Glomerular endothelial cell (primary cell): ENCODE measurements around the gene NKPD1. TPM values are rescaled to one million over a fixed set of nuclear protein-coding genes. Genes with fewer than 3 reads are reported as not detected.
"Not testable (repeated sequence)": the region's sequence is repeated elsewhere in the genome, so short reads cannot be mapped to it uniquely, and the experiment has no call there.

Experiments
- DNase-seq: peaks from one replicate; pipeline ENCODE4 v3.0.0-alpha.2; 2011; ENCODE audit warnings: low read depth, low spot score; ENCODE audit errors: extremely low read depth
- total RNA-seq: library from RNA; depleted of rRNA; stranded (reverse); fragments of >200 nt; gene quantifications from 2 replicates; pipeline ENCODE4 v1.2.3, GENCODE V29; 2015

NKPD1 gene
- total RNA-seq, 1 donor from 2014 or later, result 0.29 TPM

DNA sequence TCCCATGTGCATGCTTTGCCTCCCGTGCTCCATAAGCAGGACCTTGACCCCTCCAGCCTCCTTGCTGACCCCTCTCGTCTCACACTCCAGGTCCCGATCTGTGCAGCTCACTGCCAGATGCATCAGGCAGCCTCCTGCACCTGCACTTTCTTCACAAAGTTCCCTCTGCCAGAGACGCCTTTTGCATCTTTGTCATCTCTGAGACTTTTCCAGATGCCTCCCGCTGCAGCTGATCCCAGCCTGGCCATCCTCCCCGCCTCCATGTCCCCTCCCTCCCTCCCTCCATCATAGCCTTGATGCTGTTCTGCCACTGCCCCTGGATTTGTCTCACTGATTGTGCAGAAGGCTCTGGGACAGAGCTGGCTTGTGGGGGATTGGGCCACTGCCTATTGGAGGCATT lies 38.0 kb downstream of the NKPD1 start:
- DNase-seq, result no peak

DNA sequence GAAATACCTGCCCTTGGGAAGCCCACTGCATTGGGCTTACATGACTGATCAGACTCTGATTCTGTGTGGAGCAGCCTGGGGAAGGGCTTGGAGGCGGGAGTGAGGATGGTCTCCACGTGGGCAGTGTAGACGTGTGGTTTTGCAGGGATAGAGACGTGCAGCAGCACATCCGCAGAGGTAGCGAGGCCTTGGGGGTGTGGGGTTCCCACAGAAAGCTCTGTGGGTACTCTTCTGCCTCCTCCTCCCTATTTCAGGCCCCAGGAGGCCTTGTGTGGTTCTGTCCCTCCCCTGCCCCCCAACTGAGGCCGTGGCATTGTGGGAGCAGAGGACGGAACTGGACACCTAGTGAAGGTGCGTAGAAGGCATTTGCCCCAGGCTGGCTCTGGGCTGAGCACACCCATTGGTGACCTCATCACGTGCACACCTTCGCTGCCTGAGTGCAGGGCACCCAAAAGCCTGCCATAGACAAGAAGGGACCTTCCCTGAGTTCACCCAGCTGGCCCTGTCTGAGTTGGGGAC lies 38.9 kb downstream of the NKPD1 start:
- DNase-seq, result no peak

DNA sequence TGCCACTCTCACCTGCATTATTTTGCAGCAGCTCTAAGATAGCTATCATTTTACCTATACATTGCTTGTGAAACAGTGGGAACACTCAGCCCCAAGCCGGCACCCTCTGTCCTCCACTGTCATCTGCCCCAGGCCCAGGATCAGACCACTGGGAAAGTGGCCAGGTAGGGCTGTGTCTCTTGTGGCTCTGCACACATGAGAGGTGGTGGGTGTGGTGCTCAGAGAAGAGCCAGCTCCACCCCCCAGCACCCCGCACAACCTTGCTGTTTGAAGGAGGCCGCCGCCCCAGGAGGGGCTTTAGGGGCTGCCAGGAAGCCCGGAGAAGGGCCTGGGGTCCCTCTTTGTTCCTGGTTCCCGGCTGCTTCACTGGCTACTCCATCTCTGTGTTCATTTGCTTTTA lies 41.2 kb downstream of the NKPD1 start:
- no peak for DNase-seq

DNA sequence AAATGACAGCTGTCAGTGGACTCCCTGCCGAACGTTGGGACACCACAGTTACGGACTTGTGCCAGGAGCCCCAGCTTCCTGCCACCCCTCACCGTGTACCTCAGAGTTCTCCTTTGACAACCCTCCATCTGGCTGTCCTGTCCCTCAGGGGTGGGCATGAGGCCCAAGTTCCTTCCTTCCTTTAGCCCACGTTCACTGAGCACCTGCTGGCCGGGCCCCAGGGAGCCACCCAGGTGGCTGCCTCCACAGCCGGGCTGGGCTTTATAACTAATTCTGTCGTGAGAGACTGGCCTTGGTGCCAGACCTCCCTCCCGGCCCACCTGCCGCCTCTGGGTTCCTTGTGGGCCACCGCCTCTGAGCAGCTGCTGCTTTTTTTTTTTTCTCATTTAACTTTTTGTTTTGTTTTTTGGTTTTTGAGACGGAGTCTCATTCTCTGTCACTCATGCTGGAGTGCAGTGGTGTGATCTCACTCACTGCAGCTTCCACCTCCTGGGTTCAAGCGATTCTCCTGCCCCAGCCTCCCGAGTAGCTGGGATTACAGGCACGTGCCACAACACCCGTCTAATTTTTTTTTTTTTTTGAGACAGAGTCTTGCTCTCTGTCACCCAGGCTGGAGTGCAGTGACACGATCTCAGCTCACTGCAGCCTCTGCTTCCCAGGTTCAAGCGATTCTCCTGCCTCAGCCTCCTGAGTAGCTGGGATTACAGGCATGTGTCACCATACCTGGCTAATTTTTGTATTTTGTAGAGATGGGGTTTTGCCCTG lies 42.0 kb downstream of the NKPD1 start:
- DNase-seq, result not testable (repeated sequence)

DNA sequence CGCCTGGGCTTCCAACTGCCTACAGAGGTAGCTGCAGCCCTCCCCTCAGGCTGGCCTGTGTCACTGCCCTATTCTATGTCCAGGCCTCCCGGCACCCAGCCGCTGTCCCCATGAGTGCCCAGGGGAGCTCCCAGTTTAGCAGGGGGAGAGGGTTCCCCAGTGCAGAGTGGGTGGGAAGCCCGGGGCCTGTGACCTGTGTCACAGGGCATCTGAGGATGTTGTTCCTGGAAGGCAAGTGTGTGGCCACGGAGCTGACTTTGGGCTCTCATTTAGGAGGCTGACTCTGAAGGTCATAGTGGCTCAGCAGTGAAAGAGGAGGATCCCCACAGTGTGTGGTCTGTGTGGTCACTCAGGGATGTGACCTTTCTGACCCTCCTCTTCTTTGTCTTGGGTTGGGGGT lies 42.7 kb downstream of the NKPD1 start:
- no peak for DNase-seq

DNA sequence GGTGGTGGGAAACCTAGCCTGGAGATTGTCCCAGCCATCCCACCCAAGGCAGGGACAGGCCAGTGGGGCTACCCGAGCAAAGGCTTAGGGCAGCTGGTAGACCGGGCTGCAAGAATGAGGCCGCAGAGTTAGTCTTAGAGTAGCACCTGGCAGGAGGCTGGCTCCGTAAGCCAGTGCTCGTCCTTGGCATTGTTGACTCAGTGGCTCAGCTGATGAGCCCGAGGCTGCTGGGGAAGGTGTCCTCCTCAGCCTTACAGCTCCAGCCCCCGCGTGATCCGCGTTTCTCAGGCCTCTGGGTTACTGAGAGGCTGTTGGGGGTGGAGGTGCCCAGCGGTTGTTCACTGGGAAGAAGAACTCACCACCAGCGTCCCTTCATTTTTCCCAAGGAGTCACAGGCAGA lies 43.1 kb downstream of the NKPD1 start:
- no peak for DNase-seq

DNA sequence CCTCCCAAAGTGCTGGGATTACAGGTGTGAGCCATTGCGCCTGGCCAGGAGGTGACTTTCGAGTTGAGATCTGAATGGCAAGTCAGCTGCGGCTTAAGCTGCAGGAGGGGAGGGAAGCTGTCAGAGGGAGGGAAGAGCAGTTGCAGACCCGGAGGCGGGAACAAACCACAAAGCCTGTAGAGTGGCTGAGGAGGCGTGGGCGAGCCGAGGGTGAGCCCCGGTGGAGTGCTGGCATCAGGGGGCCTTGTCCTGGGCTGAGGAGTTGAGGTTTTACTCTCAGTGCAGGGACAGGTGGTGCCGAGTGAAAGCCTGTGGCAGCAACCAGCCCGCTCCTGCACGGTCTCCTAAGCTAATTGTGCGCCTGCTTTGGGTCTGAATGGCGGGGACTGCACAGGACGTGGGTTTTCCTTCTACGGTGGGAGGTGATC lies 43.6 kb downstream of the NKPD1 start:
- DNase-seq, result no peak

DNA sequence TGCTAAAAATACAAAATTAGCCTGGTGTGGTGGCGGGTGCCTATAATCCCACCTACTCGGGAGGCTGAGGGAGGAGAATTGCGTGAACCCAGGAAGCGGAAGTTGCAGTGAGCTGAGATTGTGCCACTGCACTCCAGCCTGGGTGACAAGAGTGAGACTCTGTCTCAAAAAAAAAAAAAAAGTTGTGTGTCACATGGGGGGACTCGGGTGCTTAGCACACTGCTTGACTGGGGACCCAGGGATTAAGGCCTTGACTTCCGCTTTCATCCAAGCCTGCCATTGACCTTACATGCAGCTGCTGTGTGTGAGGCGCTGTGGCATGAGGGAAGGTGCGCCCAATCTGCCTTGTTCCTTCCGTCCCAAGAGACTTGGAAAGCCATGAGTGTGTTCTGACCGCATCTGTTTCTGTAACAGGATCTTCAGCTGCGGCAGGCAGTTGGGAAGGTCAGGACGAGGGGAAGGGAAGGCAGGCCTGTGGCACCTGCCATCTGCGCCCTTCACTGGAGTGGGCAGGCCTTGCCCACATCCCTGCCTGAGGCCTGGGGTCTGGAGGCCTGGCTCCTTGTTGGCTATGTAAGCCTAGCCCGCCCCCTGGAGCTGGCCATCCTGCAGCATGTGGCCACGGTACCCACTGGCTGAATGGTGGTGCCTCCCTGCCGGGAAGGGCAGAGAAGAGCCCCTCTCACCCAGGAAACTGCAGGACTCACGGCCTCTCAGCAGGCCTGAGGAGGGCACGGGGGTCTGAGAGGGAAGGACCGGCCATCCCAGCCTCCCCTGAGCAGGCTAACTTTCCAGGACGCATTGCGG lies 44.8 kb downstream of the NKPD1 start:
- no peak for DNase-seq

DNA sequence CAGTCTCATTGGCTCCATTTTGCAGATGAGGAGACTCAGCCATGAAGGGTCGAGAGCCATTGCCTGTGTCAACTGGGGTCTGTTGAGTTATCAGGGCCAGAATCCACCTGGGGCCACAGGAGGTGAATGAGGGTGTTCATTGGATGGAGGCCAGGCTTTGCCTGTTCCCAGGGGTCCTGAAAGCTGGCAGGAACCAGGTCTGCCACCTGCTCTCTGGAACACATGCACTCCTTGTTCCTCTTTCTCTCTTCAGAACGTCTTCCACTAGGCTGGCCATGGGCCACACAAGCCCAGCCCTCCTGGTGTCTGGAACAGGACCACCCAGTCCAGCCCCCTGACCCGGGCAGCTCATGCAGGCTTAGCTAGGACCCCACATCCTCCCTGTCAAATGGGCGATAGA lies 46.7 kb downstream of the NKPD1 start:
- DNase-seq, result no peak

DNA sequence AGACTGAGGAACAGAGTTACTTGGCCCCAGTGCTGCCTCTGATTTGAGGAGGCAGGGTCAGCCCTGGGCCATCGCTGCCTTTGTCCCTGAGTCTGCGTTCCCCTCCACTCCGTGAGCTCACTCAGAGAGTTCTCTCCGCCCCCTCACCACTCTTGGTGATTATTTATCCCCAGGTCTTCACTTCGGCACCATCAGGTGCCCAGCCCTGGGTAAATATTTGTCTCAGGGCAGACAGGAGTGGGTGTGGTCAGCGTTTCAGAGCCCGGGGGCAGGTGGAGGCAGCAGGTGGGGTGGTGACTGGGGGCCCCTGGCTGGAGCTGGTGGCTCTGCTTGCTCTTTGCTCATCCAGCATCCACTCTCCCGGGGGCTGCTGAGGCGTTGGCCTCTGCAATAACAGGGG lies 47.2 kb downstream of the NKPD1 start:
- no peak for DNase-seq

DNA sequence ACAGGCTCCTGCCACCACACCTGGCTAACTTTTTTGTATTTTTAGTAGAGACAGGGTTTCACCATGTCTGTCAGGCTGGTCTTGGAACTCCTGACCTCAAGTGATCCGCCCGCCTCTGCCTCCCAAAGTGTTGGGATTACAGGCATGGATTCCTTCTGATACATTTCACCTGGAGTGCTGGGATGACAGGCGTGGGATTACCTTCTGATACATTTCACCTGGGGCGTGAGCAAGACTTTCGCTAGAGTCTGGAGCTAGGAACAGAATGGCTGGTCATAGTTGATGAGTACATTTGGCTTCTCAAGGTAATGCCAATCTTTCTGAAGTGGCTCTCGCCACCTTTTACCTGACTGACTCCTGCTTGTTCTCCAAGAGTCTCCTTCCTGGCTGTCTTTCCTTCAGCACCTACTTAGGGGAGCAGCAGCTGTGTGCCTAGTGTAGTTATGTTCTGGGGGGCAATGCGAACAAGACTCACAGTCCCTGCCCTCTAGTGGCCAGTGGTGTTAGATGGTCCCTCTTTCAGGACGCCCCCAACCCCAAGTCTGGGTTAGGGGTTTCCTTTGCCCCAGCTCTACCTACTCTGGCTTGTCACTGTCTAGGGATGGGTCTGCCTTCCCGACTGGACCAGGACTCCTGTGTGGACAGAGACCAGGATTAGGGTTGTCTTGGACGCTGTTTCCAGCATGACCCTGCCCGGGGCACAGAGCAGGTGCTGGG lies 48.5 kb downstream of the NKPD1 start:
- DNase-seq, result no peak

Other genes with a start within 250 kb of the NKPD1 start
- 0.44 and 2.3 TPM in 2 replicates for gene APOC1, start 246.4 kb downstream of the NKPD1 start, total RNA-seq
- gene APOC4, start 218.7 kb downstream of the NKPD1 start, total RNA-seq, result not detected in 2 replicates
- not detected in 2 replicates for gene APOC2, start 214.9 kb downstream of the NKPD1 start, total RNA-seq
- gene CLPTM1, start 205.6 kb downstream of the NKPD1 start, total RNA-seq, result 87.7 and 119 TPM in 2 replicates
- 24.1 and 46.9 TPM in 2 replicates for gene RELB, start 159.5 kb downstream of the NKPD1 start, total RNA-seq
- 42.7 and 43.3 TPM in 2 replicates for gene CLASRP, start 121.9 kb downstream of the NKPD1 start, total RNA-seq
- 0.53 and 0.78 TPM in 2 replicates for gene ZNF296, start 84.5 kb downstream of the NKPD1 start, total RNA-seq
- 33.6 and 45.6 TPM in 2 replicates for gene GEMIN7, start 81.7 kb downstream of the NKPD1 start, total RNA-seq
- 39.6 and 44.7 TPM in 2 replicates for gene PPP1R37, start 67.8 kb downstream of the NKPD1 start, total RNA-seq
- 19.4 and 25.3 TPM in 2 replicates for gene TRAPPC6A, start 17.3 kb upstream of the NKPD1 start, total RNA-seq
- gene BLOC1S3, start 17.8 kb upstream of the NKPD1 start, total RNA-seq, result 15.6 and 21.3 TPM in 2 replicates
- 8.3 and 9.3 TPM in 2 replicates for gene EXOC3L2, start 84.4 kb upstream of the NKPD1 start, total RNA-seq
- gene MARK4, start 90.3 kb upstream of the NKPD1 start, total RNA-seq, result 32.3 and 36.6 TPM in 2 replicates
- gene CKM, start 161.9 kb upstream of the NKPD1 start, total RNA-seq, result not detected in 2 replicates
- not detected in 2 replicates for gene KLC3, start 179.8 kb upstream of the NKPD1 start, total RNA-seq
- 41.9 and 51.5 TPM in 2 replicates for gene ERCC2, start 209.6 kb upstream of the NKPD1 start, total RNA-seq
- 16.2 and 44.6 TPM in 2 replicates for gene PPP1R13L, start 244.1 kb upstream of the NKPD1 start, total RNA-seq
- 6.3 and 12.7 TPM in 2 replicates for gene POLR1G, start 245.7 kb upstream of the NKPD1 start, total RNA-seq